ENCODE measurements around the gene PLEKHH1. TPM values are rescaled to one million over a fixed set of nuclear protein-coding genes. Genes with fewer than 3 reads are reported as not detected.

Gene PLEKHH1
- total RNA-seq, result 17.1 and 19.5 TPM in 2 replicates
- polyA plus RNA-seq, result 12.8 and 16.9 TPM in 2 replicates

- Histone ChIP-seq H3K9me3 (ENCODE audit: low read depth) (no peaks in the 10 kb centered on the region), H3K4me3 (peak within 1 kb of the TSS; percentile 77), H3K27me3 (no peaks in the 10 kb centered on the region), H3K36me3 (replicated peaks; ENCODE audit: insufficient read depth, low read depth) (no peaks in the 10 kb centered on the region), H2AFZ (peak within 1 kb of the TSS; percentile 92), H3K27ac (peak within 1 kb of the TSS; percentile 95), H3K79me2 (peaks cover 37% of the 10 kb centered on the region), H4K20me1 (ENCODE audit: insufficient read depth, poor library complexity, severe bottlenecking) (no peaks in the 10 kb centered on the region), H3K4me2 (peak within 1 kb of the TSS; percentile 94), H3K9me2 (replicated peaks; ENCODE audit: insufficient read depth) (no peaks in the 10 kb centered on the region), H3K4me1 (ENCODE audit: insufficient read depth) (no peaks in the 10 kb centered on the region)
- peak; percentile 90 for DNase-seq (ENCODE audit: low spot score)
- TF ChIP-seq CTCF (IDR thresholded peaks at IDR 0.05; ENCODE audit: poor library complexity) (peak; percentile 13), EZH2phosphoT487 (IDR thresholded peaks at IDR 0.05; ENCODE audit: low read depth, severe bottlenecking, unreplicated experiment) (no peak)
- WGBS (ENCODE audit: low lambda C conversion rate, missing lambda C conversion rate), result 1% methylated on average over 71 of the region's 86 CpGs
Measured at GRCh38 chr14:67532998-67533753, at the start of gene PLEKHH1. PLEKHH1 (plus strand) TSS chr14:67533290; CDS start chr14:67541868, 8,578 bp downstream.

GRCh38 chr14:67483579-67484285 is 49.4 kb upstream of the PLEKHH1 start:
- Histone ChIP-seq H3K27me3 (no peaks in the 10 kb centered on the region), H2AFZ (no peak overlapping the region), H3K36me3 (replicated peaks; ENCODE audit: insufficient read depth, low read depth) (no peaks in the 10 kb centered on the region), H3K4me3 (no peak overlapping the region), H4K20me1 (ENCODE audit: insufficient read depth, poor library complexity, severe bottlenecking) (no peaks in the 10 kb centered on the region), H3K4me2 (no peak overlapping the region), H3K79me2 (no peaks in the 10 kb centered on the region), H3K9me3 (ENCODE audit: low read depth) (no peaks in the 10 kb centered on the region), H3K4me1 (ENCODE audit: insufficient read depth) (no peaks in the 10 kb centered on the region), H3K27ac (no peak overlapping the region), H3K9me2 (replicated peaks; ENCODE audit: insufficient read depth) (no peaks in the 10 kb centered on the region)
- DNase-seq (ENCODE audit: low spot score), result no peak
- WGBS (ENCODE audit: low lambda C conversion rate, missing lambda C conversion rate), result 88% methylated on average over 8 of the region's 8 CpGs
- no peak for TF ChIP-seq EZH2phosphoT487 (IDR thresholded peaks at IDR 0.05; ENCODE audit: low read depth, severe bottlenecking, unreplicated experiment)
- no peak for TF ChIP-seq CTCF (IDR thresholded peaks at IDR 0.05; ENCODE audit: poor library complexity)
- no peak for TF ChIP-seq EZH2 (IDR thresholded peaks at IDR 0.05; ENCODE audit: borderline replicate concordance)

GRCh38 chr14:67485501-67486095 is 47.5 kb upstream of the PLEKHH1 start:
- H2AFZ ChIP-seq, result no peak overlapping the region
- H3K9me3 ChIP-seq (ENCODE audit: low read depth), result no peaks in the 10 kb centered on the region
- no peaks in the 10 kb centered on the region for H3K4me1 ChIP-seq (ENCODE audit: insufficient read depth)
- DNase-seq (ENCODE audit: low spot score), result peak; percentile 36
- H3K79me2 ChIP-seq, result no peaks in the 10 kb centered on the region
- H3K9me2 ChIP-seq (replicated peaks; ENCODE audit: insufficient read depth), result no peaks in the 10 kb centered on the region
- H4K20me1 ChIP-seq (ENCODE audit: insufficient read depth, poor library complexity, severe bottlenecking), result no peaks in the 10 kb centered on the region
- TF ChIP-seq CTCF (IDR thresholded peaks at IDR 0.05; ENCODE audit: poor library complexity) (no peak), EZH2 (IDR thresholded peaks at IDR 0.05; ENCODE audit: borderline replicate concordance) (no peak), EZH2phosphoT487 (IDR thresholded peaks at IDR 0.05; ENCODE audit: low read depth, severe bottlenecking, unreplicated experiment) (no peak)
- no peak overlapping the region for H3K27ac ChIP-seq
- H3K36me3 ChIP-seq (replicated peaks; ENCODE audit: insufficient read depth, low read depth), result no peaks in the 10 kb centered on the region
- no peak overlapping the region for H3K4me3 ChIP-seq
- no peaks in the 10 kb centered on the region for H3K27me3 ChIP-seq
- H3K4me2 ChIP-seq, result no peak overlapping the region
- 67% methylated on average over 4 of the region's 4 CpGs for WGBS (ENCODE audit: low lambda C conversion rate, missing lambda C conversion rate)
